Adrenal gland (tissue), 5 donors: ENCODE data around the gene ZNF396.

Experiments
- POLR2A ChIP-seq, 2 donors: fragments of 450-650 bp; IDR thresholded peaks; one replicate each; pipeline ENCODE4 v1.6.1; 2017; ENCODE audit warnings: antibody characterized with exemption in 2 of 2, mild to moderate bottlenecking in 2 of 2, moderate library complexity in 1 of 2
- TF ChIP-seq, protein P1 (sequence below), 6 experiments: fragments of 450-650 bp in 4 of 6; fragments of 200-600 bp in 2 of 6; sonication (generic) in 1 of 6; IDR thresholded peaks; 1 replicate in 5 of 6; 2 replicates in 1 of 6; pipeline versions ENCODE4 v1.5.1 to v1.8.0; 2016 to 2021; ENCODE audit warnings: antibody characterized with exemption in 6 of 6, mild to moderate bottlenecking in 2 of 6, moderate library complexity in 1 of 6
- donor health status: DM: no; HTN: no; CAD: no.

DNA sequence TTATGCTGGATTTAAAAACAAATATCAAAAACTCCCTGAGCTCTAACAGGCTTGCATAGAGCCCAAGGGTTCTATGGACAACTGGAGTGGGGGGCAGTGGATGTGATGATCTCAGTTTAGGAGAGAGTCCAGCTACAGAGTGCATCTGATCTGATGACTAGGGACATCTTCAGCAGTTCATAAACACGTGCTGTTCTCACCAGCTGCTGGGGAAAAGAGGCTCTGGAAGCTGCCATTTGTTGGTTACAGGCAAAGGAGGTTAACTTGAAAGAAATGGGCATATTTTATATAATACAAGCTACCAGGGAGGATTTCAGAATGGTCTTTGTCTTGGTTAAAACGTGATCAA lies 36.0 kb upstream of the ZNF396 start:
- TF ChIP-seq, protein P1, sequence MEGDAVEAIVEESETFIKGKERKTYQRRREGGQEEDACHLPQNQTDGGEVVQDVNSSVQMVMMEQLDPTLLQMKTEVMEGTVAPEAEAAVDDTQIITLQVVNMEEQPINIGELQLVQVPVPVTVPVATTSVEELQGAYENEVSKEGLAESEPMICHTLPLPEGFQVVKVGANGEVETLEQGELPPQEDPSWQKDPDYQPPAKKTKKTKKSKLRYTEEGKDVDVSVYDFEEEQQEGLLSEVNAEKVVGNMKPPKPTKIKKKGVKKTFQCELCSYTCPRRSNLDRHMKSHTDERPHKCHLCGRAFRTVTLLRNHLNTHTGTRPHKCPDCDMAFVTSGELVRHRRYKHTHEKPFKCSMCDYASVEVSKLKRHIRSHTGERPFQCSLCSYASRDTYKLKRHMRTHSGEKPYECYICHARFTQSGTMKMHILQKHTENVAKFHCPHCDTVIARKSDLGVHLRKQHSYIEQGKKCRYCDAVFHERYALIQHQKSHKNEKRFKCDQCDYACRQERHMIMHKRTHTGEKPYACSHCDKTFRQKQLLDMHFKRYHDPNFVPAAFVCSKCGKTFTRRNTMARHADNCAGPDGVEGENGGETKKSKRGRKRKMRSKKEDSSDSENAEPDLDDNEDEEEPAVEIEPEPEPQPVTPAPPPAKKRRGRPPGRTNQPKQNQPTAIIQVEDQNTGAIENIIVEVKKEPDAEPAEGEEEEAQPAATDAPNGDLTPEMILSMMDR (IDR thresholded peaks at IDR 0.05), result no peak
- no peak for TF ChIP-seq POLR2A (IDR thresholded peaks at IDR 0.05)
